ENCODE measurements around the gene KIRREL3.

KIRREL3 gene

GRCh38 chr11:126548581-126549550 is 451.7 kb downstream of the KIRREL3 start:
- no peak for DNase-seq

DNA sequence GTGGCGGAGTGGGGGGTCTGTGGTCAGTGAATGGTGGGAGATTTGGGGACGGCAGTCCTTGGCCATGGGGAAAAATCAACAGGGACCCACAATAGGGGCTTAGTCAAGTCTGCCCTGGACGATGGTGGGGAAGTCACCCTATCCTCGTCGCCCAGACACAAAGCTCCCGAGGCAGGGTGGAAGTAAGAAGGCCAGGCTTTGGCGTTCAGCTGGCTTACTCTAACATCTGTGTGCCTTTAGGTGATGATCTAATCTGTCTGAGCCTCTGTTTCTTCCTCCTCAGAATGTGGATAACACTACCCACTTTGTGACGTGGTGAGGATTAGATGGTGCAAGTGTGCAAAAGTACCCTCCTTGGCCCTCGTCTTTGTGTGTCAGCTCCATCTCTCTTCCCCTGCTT is 452.9 kb downstream of the KIRREL3 start:
- DNase-seq, result no peak

- DNase-seq, result no peak
Measured at GRCh38 chr11:126547161-126547560, 453.4 kb downstream of the KIRREL3 start.

- no peak for DNase-seq
Measured at GRCh38 chr11:126546694-126547093, 453.9 kb downstream of the KIRREL3 start.

DNA sequence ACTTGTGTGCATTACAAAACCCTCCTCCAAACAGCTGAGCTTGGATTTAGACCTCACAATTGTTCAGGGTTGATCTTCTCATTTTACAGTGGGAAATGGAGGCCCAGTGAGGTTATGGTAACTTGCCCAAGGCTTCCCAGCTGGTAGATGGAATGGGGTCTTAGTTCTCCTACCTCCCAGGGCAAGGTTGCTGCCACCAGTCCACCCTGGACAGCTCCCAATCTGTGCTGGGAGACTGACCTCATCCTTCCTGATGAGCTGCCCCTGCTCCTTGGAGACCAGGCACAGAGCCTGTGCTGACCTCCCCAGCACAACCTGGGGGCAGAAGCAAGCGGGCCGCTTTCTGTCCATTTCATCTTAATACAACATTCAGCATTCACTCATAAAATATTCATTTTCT is 454.4 kb downstream of the KIRREL3 start:
- DNase-seq, result no peak

DNA sequence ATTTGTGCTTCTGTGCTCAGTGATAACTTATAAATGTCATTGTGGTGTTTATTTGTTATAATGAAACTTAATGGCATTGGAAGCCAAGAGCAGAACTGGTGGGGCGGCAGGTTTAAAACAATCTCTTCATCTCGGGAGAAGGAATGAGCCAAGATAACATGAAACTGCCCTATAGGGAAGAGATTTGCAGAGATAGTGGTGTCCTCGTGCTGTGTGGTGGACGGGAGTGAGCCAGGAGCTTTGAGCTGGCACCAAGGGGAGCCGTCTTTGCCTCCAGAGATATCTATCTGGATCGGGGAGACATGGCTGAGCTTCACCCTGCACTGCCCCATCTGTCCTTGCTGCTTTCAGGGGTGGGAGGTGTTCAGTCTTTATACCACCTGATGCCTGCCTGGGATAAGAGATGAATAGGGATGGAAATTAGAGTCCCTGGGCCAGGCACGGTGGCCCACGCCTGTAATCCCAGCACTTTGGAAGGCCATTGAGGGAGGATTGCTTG is 455.5 kb downstream of the KIRREL3 start:
- DNase-seq, result no peak

DNA sequence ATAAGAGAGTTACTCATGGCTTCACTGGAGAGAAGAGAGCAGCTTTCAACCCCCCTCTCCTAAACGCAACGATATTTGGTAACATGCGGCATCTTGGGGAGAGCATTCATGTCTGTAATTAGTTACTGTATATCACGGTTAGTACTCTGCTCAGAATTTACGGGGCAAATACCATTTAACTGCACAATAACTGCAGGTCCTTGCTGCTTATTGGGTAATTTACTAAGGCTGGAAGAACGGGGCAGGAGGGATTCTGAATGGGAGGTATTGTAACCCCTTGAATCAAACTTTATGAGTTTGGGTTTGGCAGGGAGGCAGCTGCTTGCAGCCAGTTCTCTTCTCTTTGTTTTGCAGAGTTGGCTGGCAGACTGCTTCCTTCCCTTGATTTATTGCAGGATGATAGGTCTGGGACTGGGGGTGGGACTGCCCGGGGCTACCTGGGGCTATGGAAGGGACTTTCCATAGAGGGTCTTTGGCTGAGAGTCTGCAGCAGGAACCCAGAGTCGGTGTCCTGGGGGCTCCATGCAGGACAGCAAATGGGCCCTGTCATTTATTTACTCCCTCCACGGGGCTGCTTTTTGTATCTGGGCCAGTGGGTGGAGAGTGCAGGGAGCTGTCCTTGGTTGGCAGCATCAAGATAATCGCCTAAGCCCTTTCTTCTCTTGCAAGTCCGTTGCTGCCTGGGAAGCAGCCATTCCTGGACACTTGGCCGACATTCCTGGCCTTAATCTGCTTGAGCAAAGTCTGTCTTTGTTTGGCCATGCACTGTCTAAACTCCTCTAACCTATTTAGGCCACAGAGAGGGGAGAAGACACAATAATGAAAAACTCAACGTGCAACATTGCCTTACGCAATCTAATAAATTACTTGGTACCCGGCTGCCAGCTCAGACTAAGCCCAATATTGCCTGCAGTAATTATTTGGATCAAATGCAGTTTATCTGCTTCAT is 456.2 kb downstream of the KIRREL3 start:
- no peak for DNase-seq

GRCh38 chr11:126543691-126544090 is 456.9 kb downstream of the KIRREL3 start:
- no peak for DNase-seq

DNA sequence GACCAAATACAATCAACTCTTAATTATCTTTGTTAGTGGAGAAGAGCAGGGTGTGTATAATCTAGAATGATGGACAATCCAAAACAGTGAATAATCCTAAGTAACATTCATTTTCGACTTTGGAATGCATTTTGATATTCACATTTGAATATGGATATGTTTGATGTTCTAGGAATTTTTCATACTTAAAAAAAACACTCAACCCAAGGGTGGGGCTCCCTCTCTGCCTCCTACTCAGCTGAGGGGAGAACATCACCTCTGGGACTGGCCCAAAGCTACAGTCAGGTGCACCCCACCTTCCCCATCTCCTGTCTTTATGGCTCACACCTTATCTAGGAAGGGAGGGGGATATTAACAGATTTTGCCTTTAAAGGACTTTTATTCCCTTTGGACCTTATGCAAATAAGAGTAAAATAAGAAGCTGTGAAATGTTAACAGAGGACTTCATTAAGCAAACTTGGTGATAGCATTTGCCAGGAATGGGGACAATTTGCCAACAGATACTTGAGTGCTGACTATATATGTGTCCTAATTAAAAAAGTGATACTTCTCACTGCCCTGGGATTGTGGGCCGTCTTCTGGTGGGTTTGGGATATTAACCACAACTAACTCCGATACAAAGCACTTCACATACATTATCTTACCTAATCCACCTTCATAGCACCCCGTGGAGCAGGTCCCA is 458.1 kb downstream of the KIRREL3 start:
- DNase-seq, result no peak

GRCh38 chr11:126538071-126538470 is 462.5 kb downstream of the KIRREL3 start:
- DNase-seq, result no peak

- no peak for DNase-seq
Measured at GRCh38 chr11:126537492-126537891, 463.1 kb downstream of the KIRREL3 start.

DNA sequence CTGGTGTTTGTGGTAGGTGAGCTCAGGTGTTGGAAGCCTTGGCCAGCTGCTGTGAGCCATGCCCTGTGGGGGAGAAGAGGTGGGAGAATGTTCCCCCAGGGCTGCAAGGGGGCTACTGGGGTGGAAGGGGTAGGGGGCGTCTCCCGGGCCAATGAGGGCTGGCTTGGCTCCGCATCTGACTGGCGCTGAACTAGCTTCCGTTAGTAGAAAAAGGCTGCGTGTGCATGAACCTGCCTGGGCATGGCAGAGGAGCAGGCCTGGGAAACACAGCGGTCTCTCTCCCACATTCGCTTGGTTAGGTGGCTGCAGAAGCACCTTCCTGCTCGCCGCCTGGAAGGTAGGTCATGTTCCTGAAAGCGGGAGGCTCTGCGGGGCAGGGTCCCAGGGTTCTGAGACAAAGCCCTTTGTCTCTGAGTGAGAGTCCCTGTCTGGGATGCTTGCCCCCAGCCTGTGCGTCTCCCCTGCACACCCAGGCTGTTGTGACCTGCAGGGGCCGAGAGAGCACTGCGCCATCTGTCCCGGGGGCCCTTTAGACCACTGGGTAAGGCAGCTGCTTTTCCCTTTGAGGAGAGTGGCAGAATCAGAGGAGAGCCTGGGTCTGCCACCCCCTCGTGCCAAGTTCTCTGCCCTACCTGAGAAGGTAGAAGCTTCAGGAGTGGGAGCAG is 466.3 kb downstream of the KIRREL3 start:
- no peak for DNase-seq

GRCh38 chr11:126533560-126533959 is 467.0 kb downstream of the KIRREL3 start:
- DNase-seq, result no peak

DNA sequence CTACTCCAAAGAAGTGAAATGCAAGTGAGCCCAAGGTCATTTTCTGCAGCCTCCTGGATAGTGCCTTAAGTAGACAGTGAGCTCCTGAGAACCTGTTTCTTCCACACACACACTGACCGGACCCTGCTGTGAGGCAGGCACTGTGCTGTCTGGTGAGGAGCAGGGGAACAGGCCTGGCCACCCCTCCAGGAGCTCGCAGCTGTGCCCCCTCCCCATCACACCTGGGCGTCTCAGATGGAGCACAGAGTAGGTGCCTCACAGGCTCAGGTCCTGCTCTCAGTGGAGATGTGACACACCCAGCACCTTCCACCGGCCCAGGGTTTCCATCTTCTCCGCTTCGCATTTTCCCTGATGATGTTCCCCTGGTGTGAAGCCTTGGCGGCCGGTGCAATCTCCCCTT is 470.2 kb downstream of the KIRREL3 start:
- no peak for DNase-seq

DNA sequence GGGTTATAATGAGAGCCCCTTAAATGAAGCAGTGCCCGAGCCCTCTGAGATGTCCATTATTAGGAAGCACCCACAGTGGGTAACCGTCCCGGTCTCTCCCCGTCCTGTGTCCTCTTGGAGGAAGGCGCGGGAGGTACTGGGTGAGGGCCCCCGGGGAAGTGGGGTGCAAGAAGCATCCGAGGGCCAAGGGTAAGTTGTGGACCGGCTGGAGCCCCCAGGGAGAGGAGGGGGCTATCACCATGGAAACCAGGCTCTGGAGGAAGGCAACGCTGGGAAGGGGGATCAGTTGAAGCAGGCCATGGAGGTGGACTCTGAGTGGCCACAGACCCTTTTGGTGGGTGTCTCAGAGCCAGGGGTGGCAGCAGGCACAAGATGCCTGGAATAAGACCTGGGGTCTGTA is 471.5 kb downstream of the KIRREL3 start:
- no peak for DNase-seq

DNA sequence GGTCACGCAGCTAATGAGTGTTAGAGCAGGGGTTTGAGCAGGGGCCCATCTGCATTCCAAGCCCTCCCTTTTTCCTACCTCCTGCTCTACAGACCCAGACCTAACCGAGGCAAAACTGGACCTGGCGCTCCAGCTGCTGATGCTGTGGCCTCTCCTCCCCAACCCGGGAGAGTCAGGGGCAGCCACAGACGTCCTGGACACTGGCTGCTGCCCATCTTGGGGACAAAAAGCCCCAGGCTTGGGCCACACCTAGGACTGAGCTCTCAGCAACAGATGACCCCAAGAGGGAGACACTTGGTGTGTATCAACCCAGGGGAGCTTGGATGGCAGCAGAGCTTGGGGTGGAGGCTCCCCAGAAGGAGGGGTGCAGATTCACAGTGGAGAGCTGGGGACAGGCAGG is 472.5 kb downstream of the KIRREL3 start:
- no peak for DNase-seq

DNA sequence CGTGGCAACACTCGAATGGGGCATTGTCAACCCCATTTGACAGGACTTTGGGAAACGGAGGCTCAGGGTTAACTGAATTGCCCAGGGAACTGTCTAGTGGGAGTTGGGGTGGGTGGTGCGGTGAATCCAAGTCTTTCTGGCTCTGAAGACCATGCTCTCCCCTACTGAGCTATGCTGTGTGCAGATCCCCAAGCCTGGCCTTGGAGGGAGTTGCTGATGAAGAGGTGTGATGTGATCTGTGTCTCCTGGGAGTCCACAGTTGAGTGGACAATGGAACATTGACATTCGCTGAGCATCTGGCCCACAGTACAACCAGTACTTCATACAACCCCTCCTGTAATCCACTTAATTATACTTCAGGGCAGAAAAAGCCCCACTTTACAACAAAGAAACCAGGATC is 472.9 kb downstream of the KIRREL3 start:
- DNase-seq, result no peak

- DNase-seq, result no peak
Measured at GRCh38 chr11:126526471-126526870, 474.1 kb downstream of the KIRREL3 start.

DNA sequence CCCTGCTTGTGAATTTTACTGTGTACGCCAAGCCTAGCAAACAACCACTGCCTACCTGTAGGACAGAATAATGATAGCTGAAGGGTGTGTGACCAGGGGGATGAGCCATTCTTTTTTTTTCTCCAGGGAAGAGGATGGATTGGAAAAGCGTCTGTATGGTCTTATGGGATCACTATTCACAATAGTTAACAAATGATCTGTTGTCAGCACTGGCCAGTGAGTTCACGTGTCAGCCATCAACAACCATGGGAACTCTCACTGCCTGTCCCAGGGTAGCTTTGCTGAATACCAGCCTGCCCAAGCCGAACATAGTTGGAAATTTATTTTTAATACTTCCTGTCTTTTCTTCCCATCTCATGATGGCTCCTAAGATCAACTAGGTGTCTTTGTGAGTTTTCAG is 474.9 kb downstream of the KIRREL3 start:
- DNase-seq, result no peak

GRCh38 chr11:126525216-126525615 is 475.4 kb downstream of the KIRREL3 start:
- DNase-seq, result no peak

GRCh38 chr11:126523441-126524205 is 476.9 kb downstream of the KIRREL3 start:
- no peak for DNase-seq

Data from activated T-cell treated with anti-CD3 and anti-CD28 coated beads for 4 hours (primary cell).